Measurements from ENCODE around the gene KLHL42.

Gene KLHL42

DNA sequence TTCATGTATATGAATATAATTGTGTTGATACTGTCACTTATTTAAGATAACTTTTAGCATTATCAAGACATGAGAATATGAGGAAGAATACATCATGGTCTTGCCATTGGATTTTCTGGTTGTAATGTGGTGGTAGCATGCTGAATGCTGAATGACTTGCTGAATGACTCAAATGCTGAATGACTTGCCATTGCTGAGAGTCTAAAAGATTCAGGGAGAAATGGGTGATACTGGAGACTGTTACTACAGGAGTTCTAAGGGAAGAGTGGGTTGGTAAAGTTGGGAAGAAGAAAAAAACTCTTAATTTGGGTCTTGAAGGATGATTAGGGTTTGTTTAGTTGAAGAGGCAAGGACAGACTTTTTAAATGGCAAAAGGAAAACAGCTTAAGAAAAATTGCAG lies 72.1 kb downstream of the KLHL42 start:
- no peak for DNase-seq (ENCODE audit: low read depth in 4 of 4, low spot score in 1 of 4)
